ENCODE measurements around the gene LPIN2. TPM values are rescaled to one million over a fixed set of nuclear protein-coding genes. Genes with fewer than 3 reads are reported as not detected.

LPIN2 gene
- polyA plus RNA-seq, 1 experiment: 27.3 TPM

DNA sequence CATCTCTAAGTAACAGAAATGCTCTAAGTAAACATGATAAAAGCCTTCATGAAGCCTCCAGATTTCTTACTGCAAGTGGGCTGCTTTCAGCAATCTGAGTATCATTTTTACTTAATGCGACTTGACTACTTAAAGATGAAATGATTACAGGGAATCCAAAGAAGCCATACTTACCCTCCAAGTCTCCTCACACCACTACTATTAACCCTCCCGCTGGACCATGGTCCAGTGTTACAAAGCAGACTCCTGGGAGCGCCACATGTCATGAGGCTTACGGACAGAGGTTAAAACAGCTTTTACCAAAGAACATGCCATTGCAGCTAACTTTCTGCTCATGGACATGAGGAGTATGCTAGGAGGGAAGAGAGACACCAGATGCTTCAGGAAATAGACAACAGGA, 46.4 kb downstream of the LPIN2 start:
- H3K4me3 ChIP-seq (ENCODE audit: low read depth, low read length): no peak overlapping the region
- DNase-seq (ENCODE audit: low read depth): no peak
- ChIA-PET CTCF (no interaction called here), POLR2A (no interaction called here)
- H3K36me3 ChIP-seq (ENCODE audit: control insufficient read depth, insufficient read depth, low read length): peaks cover 1% of the 10 kb centered on the region; the same call in 1 of the 2 replicates
- no peaks in the 10 kb centered on the region for H3K27me3 ChIP-seq (ENCODE audit: control insufficient read depth, insufficient read depth, low read length)
- TF ChIP-seq, protein P1, sequence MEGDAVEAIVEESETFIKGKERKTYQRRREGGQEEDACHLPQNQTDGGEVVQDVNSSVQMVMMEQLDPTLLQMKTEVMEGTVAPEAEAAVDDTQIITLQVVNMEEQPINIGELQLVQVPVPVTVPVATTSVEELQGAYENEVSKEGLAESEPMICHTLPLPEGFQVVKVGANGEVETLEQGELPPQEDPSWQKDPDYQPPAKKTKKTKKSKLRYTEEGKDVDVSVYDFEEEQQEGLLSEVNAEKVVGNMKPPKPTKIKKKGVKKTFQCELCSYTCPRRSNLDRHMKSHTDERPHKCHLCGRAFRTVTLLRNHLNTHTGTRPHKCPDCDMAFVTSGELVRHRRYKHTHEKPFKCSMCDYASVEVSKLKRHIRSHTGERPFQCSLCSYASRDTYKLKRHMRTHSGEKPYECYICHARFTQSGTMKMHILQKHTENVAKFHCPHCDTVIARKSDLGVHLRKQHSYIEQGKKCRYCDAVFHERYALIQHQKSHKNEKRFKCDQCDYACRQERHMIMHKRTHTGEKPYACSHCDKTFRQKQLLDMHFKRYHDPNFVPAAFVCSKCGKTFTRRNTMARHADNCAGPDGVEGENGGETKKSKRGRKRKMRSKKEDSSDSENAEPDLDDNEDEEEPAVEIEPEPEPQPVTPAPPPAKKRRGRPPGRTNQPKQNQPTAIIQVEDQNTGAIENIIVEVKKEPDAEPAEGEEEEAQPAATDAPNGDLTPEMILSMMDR (IDR thresholded peaks at IDR 0.05; ENCODE audit: insufficient read depth, low read depth, low read length): no peak

DNA sequence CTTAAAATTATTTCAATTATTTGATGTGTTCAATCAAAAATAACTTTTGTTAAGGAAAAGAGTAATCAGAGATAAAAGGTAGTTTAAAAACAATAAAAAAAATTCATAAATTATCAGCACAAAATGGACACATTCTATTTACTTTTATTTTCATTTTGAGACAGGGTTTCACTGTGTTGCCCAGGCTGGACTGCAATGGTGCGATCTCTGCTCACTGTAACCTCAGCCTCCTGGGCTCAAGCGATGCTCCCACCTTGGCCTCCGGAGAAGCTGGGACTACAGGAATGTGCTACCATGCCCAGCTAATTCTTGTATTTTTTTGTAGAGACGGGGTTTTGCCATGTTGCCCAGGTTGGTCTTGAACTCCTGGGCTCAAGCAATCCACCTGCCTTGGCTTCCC, 47.1 kb downstream of the LPIN2 start:
- POLR2A ChIA-PET: no interaction called here
- DNase-seq (ENCODE audit: low read depth): no peak

DNA sequence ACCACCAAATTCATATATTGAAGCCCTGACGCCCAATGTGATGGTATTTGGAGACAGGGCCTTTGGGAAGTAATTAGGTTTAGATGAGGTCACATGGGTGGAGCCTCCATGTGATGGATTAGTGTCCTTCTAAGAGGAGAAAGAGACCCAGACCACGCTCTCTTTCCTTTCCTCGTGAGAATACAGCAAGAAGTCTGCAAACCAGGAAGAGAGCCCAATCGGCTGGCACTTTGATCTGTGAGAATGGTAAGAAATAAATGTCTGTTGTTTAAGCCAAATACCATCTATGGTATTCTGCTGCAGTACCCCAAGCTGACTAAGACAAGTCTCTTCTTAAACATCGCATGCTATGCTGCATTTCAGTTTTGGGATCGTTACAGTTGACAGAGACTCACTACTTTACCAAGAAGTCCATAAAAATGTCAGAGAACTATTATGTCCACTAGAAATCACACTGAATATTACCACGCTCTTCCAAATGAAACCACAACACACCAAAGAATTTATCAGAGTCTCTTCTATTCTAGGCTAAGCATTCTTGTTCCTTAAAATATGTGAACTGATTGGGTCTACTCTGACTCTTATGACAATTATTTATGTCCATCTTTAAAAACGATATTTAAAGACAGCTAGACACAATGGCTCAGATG, 48.5 kb downstream of the LPIN2 start:
- Histone ChIP-seq H3K36me3 (ENCODE audit: control insufficient read depth, insufficient read depth, low read length) (no peaks in the 10 kb centered on the region), H3K27me3 (ENCODE audit: control insufficient read depth, insufficient read depth, low read length) (no peaks in the 10 kb centered on the region), H3K4me3 (ENCODE audit: low read depth, low read length) (no peak overlapping the region)
- TF ChIP-seq, protein P1 (IDR thresholded peaks at IDR 0.05; ENCODE audit: insufficient read depth, low read depth, low read length): no peak
- CTCF ChIA-PET: interaction anchor here (0.8 to 1.1 kb wide), 3 partner anchors 8 to 17 kb away, joined by 3 read pairs; no protein-coding TSS in a partner anchor
- DNase-seq (ENCODE audit: low read depth): no peak
- POLR2A ChIA-PET: interaction anchor here (0.6 kb wide), 1 partner anchor 288 kb away, joined by 5 read pairs; no protein-coding TSS in a partner anchor

More for the DNA sequence above, 47.1 kb downstream of the LPIN2 start:
- no peaks in the 10 kb centered on the region for H3K36me3 ChIP-seq (ENCODE audit: control insufficient read depth, insufficient read depth, low read length)
- no peaks in the 10 kb centered on the region for H3K27me3 ChIP-seq (ENCODE audit: control insufficient read depth, insufficient read depth, low read length)
- H3K4me3 ChIP-seq (ENCODE audit: low read depth, low read length): no peak overlapping the region
- TF ChIP-seq, protein P1 (IDR thresholded peaks at IDR 0.05; ENCODE audit: insufficient read depth, low read depth, low read length): no peak
- CTCF ChIA-PET: interaction anchor here (1.0 kb wide), 1 partner anchor 17 kb away, joined by 3 read pairs; no protein-coding TSS in a partner anchor

Small RNA genes lying within 50 kb of the gene (small RNA-seq; reads per million reads assigned to genes)
- not detected for gene RF00156 (ENCODE audit: insufficient read length, low read depth, low replicate concordance)

Other genes with a start within 250 kb of the LPIN2 start
- gene EMILIN2, start 166.1 kb downstream of the LPIN2 start, polyA plus RNA-seq (2011; rRNA removed): 7.0 and 7.6 TPM in 2 replicates
- gene MYOM1, start 206.8 kb upstream of the LPIN2 start, polyA plus RNA-seq (2011; rRNA removed): 0.26 and 0.48 TPM in 2 replicates
- gene MYL12A, start 234.7 kb upstream of the LPIN2 start, polyA plus RNA-seq (2011; rRNA removed): 579 and 1,077 TPM in 2 replicates
- 778 and 1,016 TPM in 2 replicates for gene MYL12B, start 249.0 kb upstream of the LPIN2 start, polyA plus RNA-seq (2011; rRNA removed)